ENCODE data around the gene KRTAP19-7. TPM values are rescaled to one million over a fixed set of nuclear protein-coding genes. Genes with fewer than 3 reads are reported as not detected.

The KRTAP19-7 gene
- total RNA-seq = not detected in 2 replicates

DNA sequence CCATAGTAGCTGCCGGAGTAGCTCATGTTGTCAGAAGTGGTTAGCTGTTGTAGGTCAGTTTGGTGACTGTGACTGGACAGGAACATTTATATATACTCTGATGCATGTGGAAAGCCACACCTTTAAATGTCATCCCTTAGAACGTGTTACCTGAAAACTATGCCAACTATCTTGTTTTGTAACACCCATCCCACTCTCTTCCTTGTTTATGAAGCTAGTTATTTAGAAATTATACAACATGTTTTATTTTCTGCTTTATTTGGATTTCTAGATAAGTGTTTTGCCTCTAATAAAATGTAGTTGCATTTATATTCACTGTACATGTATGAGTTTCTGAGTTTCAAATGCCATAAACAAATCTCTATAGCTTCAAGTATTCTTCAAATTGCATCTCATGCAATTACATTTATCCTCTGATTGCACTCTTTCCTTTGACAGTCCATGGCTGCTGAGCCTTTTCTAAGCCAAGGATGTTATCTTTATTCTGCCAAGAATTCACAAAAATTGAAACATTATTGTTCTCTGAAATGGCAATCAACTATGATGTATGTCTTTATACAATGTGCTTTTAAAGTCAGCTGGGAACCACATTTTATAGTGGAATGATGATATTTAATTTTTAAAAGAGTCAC, at the start of gene KRTAP19-7:
Gene KRTAP19-7, minus strand, starts transcription at position 51 of the 632 bp plus-strand sequence. Its CDS starts 25 bp downstream, at position 26.
- Mint-ChIP-seq H3K27me3 (no peaks in the 10 kb centered on the region), H3K4me1 (no peaks in the 10 kb centered on the region), H3K36me3 (ENCODE audit: low read depth) (no peaks in the 10 kb centered on the region), H3K9me3 (no peaks in the 10 kb centered on the region), H3K4me3 (no peak within 1 kb of the TSS), H3K27ac (no peak within 1 kb of the TSS)
- intact Hi-C loops (cut with micrococcal nuclease) = no loop called here
- DNase-seq = no peak

DNA sequence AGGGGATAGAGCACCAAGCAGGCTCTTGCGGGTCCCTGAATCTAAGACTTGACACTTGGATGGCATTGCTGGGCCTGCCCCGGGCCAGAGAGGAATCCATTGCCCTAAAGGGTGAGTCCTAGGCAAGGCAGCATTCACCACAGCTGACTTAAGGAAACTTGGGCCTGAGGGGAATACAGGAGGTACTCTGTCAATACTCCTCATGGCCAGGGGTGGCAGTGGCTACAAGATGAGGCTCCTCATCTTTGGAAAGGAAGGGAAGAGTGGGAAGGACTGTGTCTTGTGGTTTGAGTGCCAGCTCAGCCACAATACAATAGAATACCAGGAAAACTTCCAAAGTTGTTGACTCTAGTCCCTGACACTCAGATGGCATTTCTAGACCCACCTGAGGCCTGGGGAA, 44.9 kb upstream of the KRTAP19-7 start:
- no peaks in the 10 kb centered on the region for H3K4me1 Mint-ChIP-seq
- intact Hi-C loops (cut with micrococcal nuclease) = no loop called here
- H3K27me3 Mint-ChIP-seq = no peaks in the 10 kb centered on the region

DNA sequence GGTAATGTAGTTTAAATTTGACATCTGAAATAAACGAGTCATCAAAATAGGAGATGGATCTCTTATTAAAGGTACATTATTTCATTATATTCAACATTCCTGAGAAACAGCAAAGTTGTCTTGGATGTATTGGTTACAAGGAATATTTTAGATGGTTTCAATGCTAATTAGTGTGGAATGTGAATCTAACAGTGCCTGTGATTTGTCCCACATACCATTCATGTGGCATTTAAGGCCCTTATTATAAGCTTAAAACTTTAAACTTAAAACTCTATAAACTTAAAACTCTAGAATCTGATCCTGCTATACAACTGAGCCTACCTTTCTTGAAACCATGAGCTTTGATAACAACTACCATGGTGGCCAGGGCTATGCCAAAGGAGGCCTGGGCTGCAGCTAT, 39.7 kb upstream of the KRTAP19-7 start, which contains the start of gene KRTAP22-1:
Gene KRTAP22-1, plus strand, starts transcription at position 301 of the 400 bp plus-strand sequence.
- Mint-ChIP-seq H3K4me3 (no peak within 1 kb of the TSS), H3K9me3 (peaks cover 9% of the 10 kb centered on the region), H3K27ac (no peak within 1 kb of the TSS)

More for the DNA sequence above, 44.9 kb upstream of the KRTAP19-7 start:
- H3K4me3 Mint-ChIP-seq = no peak overlapping the region
- H3K9me3 Mint-ChIP-seq = peaks cover 9% of the 10 kb centered on the region
- H3K27ac Mint-ChIP-seq = no peak overlapping the region
- DNase-seq = no peak
- no peaks in the 10 kb centered on the region for H3K36me3 Mint-ChIP-seq (ENCODE audit: low read depth)

DNA sequence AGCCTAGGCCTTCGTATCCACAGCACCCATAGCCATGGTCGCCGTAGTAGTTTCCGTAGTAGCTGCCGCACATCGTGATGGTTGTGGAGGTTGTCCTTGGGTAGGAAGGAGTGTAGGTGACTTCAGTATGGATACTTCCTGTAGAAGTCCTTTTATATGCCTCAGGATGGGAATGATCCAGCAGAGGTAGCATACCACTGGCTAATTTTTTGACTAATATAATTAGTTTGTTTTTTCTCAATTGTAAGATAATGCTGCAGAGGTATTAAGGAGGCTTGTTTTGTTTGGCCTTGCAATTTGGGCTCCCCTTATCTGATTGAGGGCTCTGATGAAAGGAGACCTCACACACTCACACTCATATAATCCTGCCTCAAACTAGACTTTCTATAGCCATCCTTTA, 37.7 kb upstream of the KRTAP19-7 start, which contains the start of gene KRTAP6-2:
Gene KRTAP6-2, minus strand, starts transcription at position 101 of the 400 bp plus-strand sequence. Its CDS starts 28 bp downstream, at position 73.
- Mint-ChIP-seq H3K4me1 (no peaks in the 10 kb centered on the region), H3K27ac (no peak within 1 kb of the TSS), H3K27me3 (no peaks in the 10 kb centered on the region), H3K9me3 (peaks cover 9% of the 10 kb centered on the region), H3K36me3 (ENCODE audit: low read depth) (no peaks in the 10 kb centered on the region), H3K4me3 (no peak within 1 kb of the TSS)
- intact Hi-C loops (cut with micrococcal nuclease) = no loop called here
- DNase-seq = no peak

More for the DNA sequence above, 39.7 kb upstream of the KRTAP19-7 start, which contains the start of gene KRTAP22-1:
- no peak for DNase-seq
- Mint-ChIP-seq H3K36me3 (ENCODE audit: low read depth) (no peaks in the 10 kb centered on the region), H3K4me1 (no peaks in the 10 kb centered on the region), H3K27me3 (no peaks in the 10 kb centered on the region)
- intact Hi-C loops (cut with micrococcal nuclease) = no loop called here

DNA sequence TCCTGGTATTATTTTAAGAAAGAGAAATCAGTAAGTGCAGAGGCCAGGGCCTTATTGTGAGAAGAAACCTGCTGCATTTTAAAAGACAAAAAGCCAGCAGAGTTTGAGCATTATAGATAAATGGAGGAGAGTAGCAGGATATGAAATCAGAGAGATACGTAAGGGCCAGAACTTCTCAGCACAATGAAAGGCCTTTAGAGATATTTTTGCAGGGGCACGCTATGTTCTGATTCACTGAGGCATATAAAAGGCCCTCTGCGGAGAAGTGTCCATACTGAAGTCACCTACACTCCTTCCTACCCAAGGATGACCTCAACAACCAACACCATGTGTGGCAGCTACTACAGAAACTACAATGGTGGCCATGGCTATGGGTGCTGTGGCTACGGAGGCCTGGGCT, 31.0 kb upstream of the KRTAP19-7 start, which contains the start of gene KRTAP6-3:
Gene KRTAP6-3, plus strand, starts transcription at position 301 of the 400 bp plus-strand sequence. Its CDS starts 6 bp downstream, at position 307.
- no peak for DNase-seq
- no peak within 1 kb of the TSS for H3K4me3 Mint-ChIP-seq
- no peaks in the 10 kb centered on the region for H3K27me3 Mint-ChIP-seq
- no peaks in the 10 kb centered on the region for H3K36me3 Mint-ChIP-seq (ENCODE audit: low read depth)
- no peak within 1 kb of the TSS for H3K27ac Mint-ChIP-seq
- H3K4me1 Mint-ChIP-seq = no peaks in the 10 kb centered on the region
- H3K9me3 Mint-ChIP-seq = no peaks in the 10 kb centered on the region
- intact Hi-C loops (cut with micrococcal nuclease) = no loop called here

- Mint-ChIP-seq H3K36me3 (ENCODE audit: low read depth) (no peaks in the 10 kb centered on the region), H3K27ac (no peak within 1 kb of the TSS), H3K4me1 (no peaks in the 10 kb centered on the region), H3K9me3 (no peaks in the 10 kb centered on the region), H3K27me3 (no peaks in the 10 kb centered on the region), H3K4me3 (no peak within 1 kb of the TSS)
- intact Hi-C loops (cut with micrococcal nuclease) = no loop called here
- no peak for DNase-seq
These were observed 29.2 kb upstream of the KRTAP19-7 start, which contains the start of gene KRTAP22-2 for GRCh38 chr21:30590297-30590696. Gene KRTAP22-2 (minus strand): TSS chr21:30590397.

DNA sequence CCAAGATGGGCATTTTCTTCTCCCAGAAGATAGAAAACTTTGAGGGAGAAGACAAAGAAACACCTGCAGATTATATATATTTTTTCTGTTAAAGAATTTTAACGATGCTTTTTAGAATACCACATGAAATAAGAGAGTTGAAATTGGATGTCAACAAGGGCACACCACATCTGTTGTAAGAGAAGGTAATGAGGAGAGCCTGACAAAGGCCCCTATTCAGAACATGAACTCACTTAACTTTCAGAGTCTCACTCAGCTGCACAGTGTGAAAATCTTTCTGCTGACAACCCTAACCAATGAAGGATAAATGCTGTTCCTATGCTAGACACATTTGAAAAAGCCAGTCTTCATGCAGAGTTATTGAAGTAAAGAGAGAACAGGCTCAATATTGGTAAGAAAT, 21.8 kb upstream of the KRTAP19-7 start:
- Mint-ChIP-seq H3K4me1 (no peaks in the 10 kb centered on the region), H3K27ac (no peak overlapping the region), H3K4me3 (no peak overlapping the region), H3K36me3 (ENCODE audit: low read depth) (no peaks in the 10 kb centered on the region), H3K27me3 (no peaks in the 10 kb centered on the region), H3K9me3 (no peaks in the 10 kb centered on the region)
- no peak for DNase-seq
- intact Hi-C loops (cut with micrococcal nuclease) = no loop called here

DNA sequence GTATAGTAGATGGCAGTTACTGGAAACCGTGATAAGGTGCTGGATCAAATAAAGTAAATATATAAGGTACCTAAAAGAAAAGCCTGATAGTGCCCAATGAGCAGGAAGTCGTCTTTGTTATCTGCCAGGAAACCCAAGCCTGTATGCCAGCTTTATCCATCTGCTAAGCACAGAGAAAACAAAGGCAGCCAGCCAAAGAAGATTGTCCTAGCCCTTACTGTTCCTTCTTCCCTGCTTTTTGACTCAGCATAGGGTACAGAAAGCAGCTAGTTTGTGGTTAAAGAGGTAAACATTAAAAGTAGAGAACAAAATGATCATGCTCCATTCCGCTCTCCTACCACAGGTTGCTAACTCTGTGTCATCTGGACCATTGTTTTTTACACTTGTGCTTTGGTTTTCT, 19.0 kb upstream of the KRTAP19-7 start:
- Mint-ChIP-seq H3K4me3 (no peak overlapping the region), H3K36me3 (ENCODE audit: low read depth) (no peaks in the 10 kb centered on the region), H3K9me3 (no peaks in the 10 kb centered on the region), H3K4me1 (no peaks in the 10 kb centered on the region), H3K27me3 (no peaks in the 10 kb centered on the region), H3K27ac (no peak overlapping the region)
- no peak for DNase-seq
- intact Hi-C loops (cut with micrococcal nuclease) = no loop called here

DNA sequence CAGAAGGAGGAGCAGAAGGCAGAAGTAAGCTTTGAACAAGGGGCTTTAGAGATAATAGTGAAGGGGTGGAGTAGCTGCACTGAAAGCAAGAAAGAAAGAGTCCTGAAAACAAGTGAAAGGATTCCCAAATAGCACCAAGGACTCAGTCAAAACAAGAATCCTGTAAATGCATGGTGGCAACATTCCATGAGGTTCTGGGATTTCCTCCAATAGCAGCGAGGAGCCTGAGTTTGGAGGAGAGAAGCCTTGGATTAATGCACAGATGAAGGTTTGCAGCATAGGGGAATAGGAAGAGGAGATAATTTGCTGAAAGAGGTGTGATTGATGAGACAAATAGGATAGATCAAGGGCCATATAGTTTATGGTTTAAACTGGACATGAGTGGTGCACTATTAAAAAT, 18.2 kb upstream of the KRTAP19-7 start:
- Mint-ChIP-seq H3K4me3 (no peak overlapping the region), H3K27ac (no peak overlapping the region), H3K36me3 (ENCODE audit: low read depth) (no peaks in the 10 kb centered on the region), H3K9me3 (no peaks in the 10 kb centered on the region), H3K27me3 (no peaks in the 10 kb centered on the region), H3K4me1 (no peaks in the 10 kb centered on the region)
- DNase-seq = no peak
- intact Hi-C loops (cut with micrococcal nuclease) = no loop called here

GRCh38 chr21:30577766-30578165, 16.7 kb upstream of the KRTAP19-7 start:
- Mint-ChIP-seq H3K4me3 (no peak overlapping the region), H3K9me3 (no peaks in the 10 kb centered on the region), H3K4me1 (no peaks in the 10 kb centered on the region), H3K27me3 (no peaks in the 10 kb centered on the region), H3K36me3 (ENCODE audit: low read depth) (no peaks in the 10 kb centered on the region), H3K27ac (no peak overlapping the region)
- intact Hi-C loops (cut with micrococcal nuclease) = no loop called here
- DNase-seq = no peak

- H3K9me3 Mint-ChIP-seq = peaks cover 3% of the 10 kb centered on the region
These were observed 6.5 kb upstream of the KRTAP19-7 start for GRCh38 chr21:30567617-30568016.

DNA sequence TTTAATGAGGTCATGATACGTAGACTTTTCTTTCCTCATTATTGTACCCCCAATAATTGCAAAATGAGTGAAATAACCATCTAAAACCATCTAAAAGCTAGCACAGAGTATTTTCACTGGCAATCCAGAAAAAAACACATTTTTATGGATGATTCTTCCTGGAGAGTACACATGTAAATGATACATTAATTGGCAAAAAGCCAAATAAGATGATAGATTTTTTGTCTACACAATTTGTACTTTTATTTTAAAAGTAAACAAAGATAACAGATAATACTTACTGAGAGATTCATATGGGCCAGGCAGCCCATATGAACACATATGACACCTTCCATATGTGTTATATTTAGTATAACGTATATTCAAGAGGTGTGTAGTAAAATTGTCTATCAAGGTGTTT, 2.5 kb upstream of the KRTAP19-7 start:
- no peaks in the 10 kb centered on the region for H3K27me3 Mint-ChIP-seq
- H3K4me3 Mint-ChIP-seq = no peak overlapping the region
- no peaks in the 10 kb centered on the region for H3K36me3 Mint-ChIP-seq (ENCODE audit: low read depth)
- intact Hi-C loops (cut with micrococcal nuclease) = no loop called here
- no peaks in the 10 kb centered on the region for H3K4me1 Mint-ChIP-seq
- DNase-seq = no peak
- no peaks in the 10 kb centered on the region for H3K9me3 Mint-ChIP-seq
- H3K27ac Mint-ChIP-seq = no peak overlapping the region

More at GRCh38 chr21:30567617-30568016, 6.5 kb upstream of the KRTAP19-7 start:
- intact Hi-C loops (cut with micrococcal nuclease) = no loop called here
- Mint-ChIP-seq H3K27ac (no peak overlapping the region), H3K4me1 (no peaks in the 10 kb centered on the region), H3K4me3 (no peak overlapping the region), H3K27me3 (no peaks in the 10 kb centered on the region), H3K36me3 (ENCODE audit: low read depth) (no peaks in the 10 kb centered on the region)
- no peak for DNase-seq

DNA sequence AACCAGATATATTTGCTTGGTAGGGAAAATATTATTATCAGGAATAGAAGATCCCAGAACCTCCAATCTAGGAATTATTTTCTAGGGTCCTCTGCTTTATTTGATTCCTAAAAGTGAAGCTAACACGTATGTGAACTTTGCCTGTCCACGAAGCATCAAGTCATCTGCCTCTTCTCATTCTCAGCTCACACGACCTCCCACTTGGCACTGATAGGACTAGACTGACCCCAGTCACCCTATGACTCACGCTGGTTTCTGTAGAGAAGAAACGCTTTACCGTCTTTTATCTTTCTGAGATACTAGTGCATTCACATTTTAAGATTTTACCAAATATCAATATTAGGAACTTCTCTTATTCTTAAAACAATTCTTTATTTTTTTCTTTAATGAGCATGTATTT, 2.0 kb upstream of the KRTAP19-7 start:
- Mint-ChIP-seq H3K9me3 (no peaks in the 10 kb centered on the region), H3K4me3 (no peak overlapping the region), H3K27me3 (no peaks in the 10 kb centered on the region), H3K4me1 (no peaks in the 10 kb centered on the region), H3K27ac (no peak overlapping the region), H3K36me3 (ENCODE audit: low read depth) (no peaks in the 10 kb centered on the region)
- intact Hi-C loops (cut with micrococcal nuclease) = no loop called here
- DNase-seq = no peak

DNA sequence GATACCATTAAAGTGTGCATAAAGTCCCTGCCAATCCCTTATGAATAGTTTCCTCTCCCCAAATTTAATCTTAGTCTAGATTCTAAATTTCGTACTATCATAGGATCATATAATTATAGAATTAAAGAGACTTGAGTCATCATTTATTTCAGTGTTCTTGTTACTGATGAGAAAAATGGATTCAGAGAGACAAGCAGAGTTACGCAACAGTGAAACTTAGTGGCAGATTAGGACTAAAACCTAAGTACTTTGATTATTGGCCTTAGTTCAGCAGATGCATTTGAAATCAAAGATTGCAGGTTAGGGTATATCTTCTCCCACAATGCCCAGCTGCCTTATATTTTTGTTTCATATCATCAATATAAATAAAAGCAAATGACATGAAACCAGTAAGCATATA, 843 bp upstream of the KRTAP19-7 start:
- no peaks in the 10 kb centered on the region for H3K27me3 Mint-ChIP-seq
- no peaks in the 10 kb centered on the region for H3K9me3 Mint-ChIP-seq
- no peaks in the 10 kb centered on the region for H3K36me3 Mint-ChIP-seq (ENCODE audit: low read depth)
- intact Hi-C loops (cut with micrococcal nuclease) = no loop called here
- no peak for DNase-seq
- no peak overlapping the region for H3K4me3 Mint-ChIP-seq
- H3K4me1 Mint-ChIP-seq = no peaks in the 10 kb centered on the region
- no peak overlapping the region for H3K27ac Mint-ChIP-seq

GRCh38 chr21:30555095-30555494, 6.0 kb downstream of the KRTAP19-7 start:
- no peak overlapping the region for H3K4me3 Mint-ChIP-seq
- H3K27ac Mint-ChIP-seq = no peak overlapping the region
- no peak for DNase-seq
- no peaks in the 10 kb centered on the region for H3K9me3 Mint-ChIP-seq
- no peaks in the 10 kb centered on the region for H3K36me3 Mint-ChIP-seq (ENCODE audit: low read depth)
- intact Hi-C loops (cut with micrococcal nuclease) = no loop called here
- H3K4me1 Mint-ChIP-seq = no peaks in the 10 kb centered on the region
- H3K27me3 Mint-ChIP-seq = no peaks in the 10 kb centered on the region

All from activated CD4-positive, alpha-beta T cell treated with anti-CD3 and anti-CD28 coated beads, Interleukin-2, amount 10 ng/mL, durations not matched to agents 24 days and 14 days (primary cell).